HG02588 (cell line): Measurements from ENCODE around the gene HECA.

ENCODE experiments used
- ATAC-seq: cut with Tn5 transposase; IDR thresholded peaks from one replicate; pipeline ENCODE4 v1.9.1; 2021; ENCODE audit warnings: mild to moderate bottlenecking, moderate library complexity; ENCODE audit not compliant: unreplicated experiment

Gene HECA

DNA sequence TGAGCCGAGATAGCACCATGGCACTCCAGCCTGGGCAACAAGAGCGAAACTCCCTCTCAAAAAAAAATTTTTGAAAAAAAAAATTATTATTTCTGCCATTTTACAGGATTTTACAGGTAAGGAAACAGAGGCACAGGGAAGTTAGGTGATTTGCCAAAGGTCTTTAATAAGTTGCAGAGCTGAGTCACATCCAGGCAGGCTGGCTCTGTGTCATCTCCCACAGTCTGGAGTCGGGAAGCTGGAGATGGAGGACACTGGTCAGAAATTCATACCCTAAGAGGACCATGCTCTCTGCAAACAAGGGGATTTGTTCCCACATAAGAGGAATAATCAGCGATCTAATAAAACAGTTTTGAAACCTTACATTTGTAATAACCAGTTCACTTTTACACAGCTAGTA lies 24.1 kb downstream of the HECA start:
- no peak for ATAC-seq

- ATAC-seq = peak; percentile 17
Observed at GRCh38 chr6:139161169-139161568, 26.3 kb downstream of the HECA start.

GRCh38 chr6:139161817-139162284 lies 27.0 kb downstream of the HECA start:
- ATAC-seq = peak; percentile 98

- ATAC-seq = no peak
Observed at GRCh38 chr6:139164001-139164400, 29.1 kb downstream of the HECA start.

- ATAC-seq = no peak
Observed at GRCh38 chr6:139165324-139165723, 30.4 kb downstream of the HECA start.

DNA sequence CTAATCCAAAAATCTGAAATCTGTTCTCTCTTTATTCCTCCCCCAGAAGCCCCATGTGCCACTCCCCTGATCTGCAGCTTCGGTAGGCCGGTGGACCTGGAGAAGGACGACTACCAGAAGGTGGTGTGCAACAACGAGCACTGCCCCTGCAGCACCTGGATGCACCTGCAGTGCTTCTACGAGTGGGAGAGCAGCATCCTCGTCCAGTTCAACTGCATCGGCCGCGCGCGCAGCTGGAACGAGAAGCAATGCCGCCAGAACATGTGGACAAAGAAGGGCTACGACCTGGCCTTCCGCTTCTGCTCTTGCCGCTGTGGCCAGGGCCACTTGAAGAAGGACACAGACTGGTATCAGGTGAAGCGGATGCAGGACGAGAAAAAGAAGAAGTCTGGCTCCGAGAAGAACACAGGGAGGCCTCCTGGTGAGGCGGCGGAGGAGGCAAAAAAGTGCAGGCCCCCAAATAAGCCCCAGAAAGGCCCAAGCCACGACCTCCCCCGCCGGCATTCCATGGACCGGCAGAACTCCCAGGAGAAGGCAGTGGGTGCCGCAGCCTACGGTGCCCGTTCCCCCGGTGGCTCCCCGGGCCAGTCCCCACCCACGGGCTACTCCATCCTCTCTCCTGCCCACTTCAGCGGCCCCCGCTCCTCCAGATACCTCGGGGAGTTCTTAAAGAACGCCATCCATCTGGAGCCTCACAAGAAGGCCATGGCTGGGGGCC lies 31.5 kb downstream of the HECA start:
- no peak for ATAC-seq

GRCh38 chr6:139166956-139167313 lies 32.1 kb downstream of the HECA start:
- no peak for ATAC-seq

- no peak for ATAC-seq
Observed at GRCh38 chr6:139172151-139172550, 37.3 kb downstream of the HECA start.

GRCh38 chr6:139172567-139172966 lies 37.7 kb downstream of the HECA start:
- no peak for ATAC-seq

DNA sequence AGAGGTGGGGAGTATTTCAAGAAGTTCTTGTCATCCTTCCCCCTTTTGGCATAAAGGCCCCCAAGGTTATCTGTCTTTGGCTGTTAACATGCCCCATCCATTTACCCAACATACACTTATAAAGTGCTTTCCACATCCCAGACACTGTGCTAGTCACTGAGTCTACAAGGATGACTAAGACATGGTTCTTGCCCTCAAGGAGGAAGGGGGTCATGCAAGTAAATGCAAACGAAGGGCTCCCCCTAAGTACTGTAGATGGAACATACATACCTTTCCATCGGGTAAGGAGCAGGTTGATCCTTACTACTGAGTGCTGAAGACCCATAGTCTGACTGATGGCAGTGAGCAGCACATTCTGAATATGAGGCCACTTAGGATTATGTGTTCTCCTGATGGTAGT lies 38.3 kb downstream of the HECA start:
- no peak for ATAC-seq

DNA sequence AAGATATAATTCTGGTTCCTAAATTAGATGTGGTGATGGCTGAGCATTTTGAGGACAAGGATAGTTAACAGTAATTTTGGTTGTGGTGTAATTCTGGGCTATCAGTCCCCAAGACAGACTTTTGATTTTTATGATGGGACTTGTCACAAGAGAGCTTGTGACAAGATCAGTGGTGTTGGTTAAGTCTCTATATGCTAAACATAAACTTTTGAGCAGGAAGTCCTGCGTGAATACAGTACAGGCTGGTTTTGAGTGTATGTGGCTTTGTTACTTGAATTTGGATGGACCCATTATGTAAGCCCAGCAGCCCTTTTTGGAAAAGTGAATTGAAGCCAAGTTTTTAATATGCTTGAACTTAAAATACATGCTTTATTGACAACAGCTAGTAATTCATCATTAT lies 38.9 kb downstream of the HECA start:
- no peak for ATAC-seq

DNA sequence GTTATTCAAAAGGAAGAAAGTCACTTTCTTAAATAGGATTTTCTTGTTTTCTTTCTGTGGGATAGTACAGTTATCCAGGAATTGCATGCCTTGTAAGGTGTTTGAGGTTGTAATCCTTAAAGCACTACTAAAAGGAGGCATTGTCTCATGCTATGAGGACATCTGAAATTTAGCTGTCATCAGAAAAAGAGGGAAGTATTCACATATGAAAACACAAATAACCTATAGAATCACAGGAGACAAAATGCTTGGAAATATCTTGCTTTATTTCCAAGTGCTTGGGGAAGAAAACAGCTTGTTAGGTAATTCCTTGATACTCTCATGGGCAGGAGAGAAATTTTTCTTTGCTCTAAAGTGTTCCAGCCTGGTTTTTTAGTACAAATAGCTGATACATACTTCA lies 40.1 kb downstream of the HECA start:
- ATAC-seq = no peak

DNA sequence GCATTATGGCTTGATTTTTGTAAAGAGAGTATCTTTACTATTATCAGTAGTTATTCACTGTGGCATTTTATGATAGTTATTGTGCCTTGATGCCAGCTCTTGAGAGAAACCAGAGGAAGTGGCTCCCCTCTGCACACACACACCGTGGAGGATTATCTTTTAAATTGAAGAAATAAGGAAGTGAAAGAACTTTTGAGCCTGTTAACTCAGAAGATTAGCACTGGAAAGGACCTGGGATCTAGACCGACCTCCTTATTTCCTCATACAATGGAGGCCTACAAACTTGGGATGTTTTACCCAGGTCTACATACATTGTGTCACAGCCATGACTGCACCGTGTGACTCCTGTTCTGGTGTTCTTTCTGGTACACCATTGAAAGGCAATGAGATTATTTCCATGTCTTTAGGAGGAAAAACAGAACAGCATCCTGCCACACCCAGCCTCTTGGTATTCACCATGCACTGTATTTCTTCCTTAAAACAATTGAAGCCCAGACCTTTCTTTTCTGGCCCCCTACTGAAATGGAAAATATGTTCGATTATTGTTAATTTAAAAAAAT lies 40.6 kb downstream of the HECA start:
- ATAC-seq = peak; percentile 61

- no peak for ATAC-seq
Observed at GRCh38 chr6:139181236-139181635, 46.4 kb downstream of the HECA start.

GRCh38 chr6:139184047-139184446 lies 49.2 kb downstream of the HECA start:
- ATAC-seq = no peak

DNA sequence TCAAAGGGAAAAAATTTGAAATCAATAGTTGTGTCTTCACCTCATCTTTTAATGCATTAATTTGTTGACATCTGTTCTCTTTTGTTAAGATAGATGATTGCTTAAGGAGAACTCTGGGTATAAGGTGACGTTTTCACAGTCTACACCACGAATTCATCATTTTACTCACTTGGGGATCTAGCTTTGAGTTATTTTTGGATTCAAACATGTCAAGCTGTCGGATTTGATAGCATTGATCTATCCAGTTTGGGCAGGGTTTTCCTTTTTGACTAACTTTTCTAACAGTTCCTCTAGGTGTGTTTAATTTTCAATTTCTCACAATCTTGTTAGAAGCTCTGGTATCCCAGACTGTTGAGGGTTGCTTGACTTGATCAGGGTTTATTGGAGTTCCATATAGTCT lies 49.6 kb downstream of the HECA start:
- ATAC-seq = no peak

DNA sequence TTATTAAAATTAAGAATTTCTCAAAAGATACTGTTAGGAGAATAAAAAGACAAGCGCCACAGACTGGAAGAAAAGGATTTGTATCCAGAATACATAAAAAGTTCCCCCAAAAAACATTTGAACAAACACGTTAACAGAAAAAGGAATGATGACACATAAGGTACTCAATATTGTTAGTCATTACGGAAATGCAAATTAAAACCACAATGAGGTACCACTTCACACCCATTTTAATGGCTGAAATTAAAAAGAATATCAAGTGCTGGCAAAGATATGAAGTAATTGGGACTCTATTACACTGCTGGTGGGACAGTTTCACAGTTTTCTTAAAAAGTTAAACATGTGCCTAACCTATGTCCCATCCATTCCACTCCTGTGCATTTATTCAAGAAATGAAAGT lies 51.4 kb downstream of the HECA start:
- ATAC-seq = no peak

DNA sequence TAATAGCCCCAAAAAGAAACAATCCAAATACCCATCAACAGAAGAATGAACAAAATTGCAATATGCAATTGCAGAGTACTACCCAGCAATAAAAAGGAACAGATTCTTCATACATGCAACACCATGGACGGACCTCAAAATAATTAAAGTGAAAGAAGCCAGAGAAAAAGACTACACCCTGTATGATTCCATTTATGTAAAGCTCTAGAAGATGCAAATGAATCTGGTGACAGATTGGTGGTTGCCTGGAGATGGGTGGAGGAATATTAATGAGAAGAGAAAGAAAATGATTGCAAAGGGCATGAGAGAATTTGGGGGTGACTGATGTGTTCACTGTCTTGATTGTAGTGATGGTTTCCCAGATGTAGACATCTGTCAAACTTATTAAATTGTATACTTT lies 51.8 kb downstream of the HECA start:
- ATAC-seq = no peak

- ATAC-seq = no peak
Observed at GRCh38 chr6:139187489-139187888, 52.6 kb downstream of the HECA start.

DNA sequence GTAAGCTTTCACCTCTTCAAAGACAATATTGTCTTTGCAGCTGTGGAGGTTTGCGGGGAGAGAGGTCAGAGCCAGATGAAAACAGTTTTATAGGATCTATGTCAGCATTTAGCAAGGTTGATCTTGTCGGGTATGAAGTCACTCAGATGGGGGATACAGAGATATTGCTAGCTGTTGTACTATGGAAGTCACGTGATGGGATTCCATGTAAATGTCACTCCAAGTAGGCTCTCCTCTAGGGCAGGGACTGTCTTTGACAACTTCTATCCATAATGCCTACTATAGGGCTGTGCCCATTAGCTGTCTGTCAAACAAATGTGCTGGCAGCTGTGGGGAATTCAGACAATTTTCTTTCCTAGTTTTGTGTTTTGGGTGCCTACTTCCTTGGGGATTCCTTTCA lies 54.8 kb downstream of the HECA start:
- no peak for ATAC-seq

- no peak for ATAC-seq
Observed at GRCh38 chr6:139194740-139195139, 59.9 kb downstream of the HECA start.

GRCh38 chr6:139198529-139199288 lies 63.8 kb downstream of the HECA start:
- no peak for ATAC-seq
